Upper lobe of left lung (tissue), 4 donors: Measurements from ENCODE around the gene ARMH4.

Source experiments
- POLR2A ChIP-seq, 4 donors: fragments of 450-650 bp; IDR thresholded peaks; one replicate each; pipeline ENCODE4 v1.5.1; 2016 to 2017; ENCODE audit warnings: antibody characterized with exemption in 4 of 4, mild to moderate bottlenecking in 2 of 4
- TF ChIP-seq, protein P1 (sequence below), 6 experiments: fragments of 450-650 bp in 4 of 6; fragments of 200-600 bp in 2 of 6; sonication (generic) in 2 of 6; IDR thresholded peaks; one replicate each; pipeline ENCODE4 v1.5.1; 2016 to 2019; ENCODE audit warnings: antibody characterized with exemption in 6 of 6

GRCh38 chr14:58014778-58015177 is 137.2 kb downstream of the ARMH4 start:
- no peak for TF ChIP-seq POLR2A (IDR thresholded peaks at IDR 0.05)
- TF ChIP-seq, protein P1, sequence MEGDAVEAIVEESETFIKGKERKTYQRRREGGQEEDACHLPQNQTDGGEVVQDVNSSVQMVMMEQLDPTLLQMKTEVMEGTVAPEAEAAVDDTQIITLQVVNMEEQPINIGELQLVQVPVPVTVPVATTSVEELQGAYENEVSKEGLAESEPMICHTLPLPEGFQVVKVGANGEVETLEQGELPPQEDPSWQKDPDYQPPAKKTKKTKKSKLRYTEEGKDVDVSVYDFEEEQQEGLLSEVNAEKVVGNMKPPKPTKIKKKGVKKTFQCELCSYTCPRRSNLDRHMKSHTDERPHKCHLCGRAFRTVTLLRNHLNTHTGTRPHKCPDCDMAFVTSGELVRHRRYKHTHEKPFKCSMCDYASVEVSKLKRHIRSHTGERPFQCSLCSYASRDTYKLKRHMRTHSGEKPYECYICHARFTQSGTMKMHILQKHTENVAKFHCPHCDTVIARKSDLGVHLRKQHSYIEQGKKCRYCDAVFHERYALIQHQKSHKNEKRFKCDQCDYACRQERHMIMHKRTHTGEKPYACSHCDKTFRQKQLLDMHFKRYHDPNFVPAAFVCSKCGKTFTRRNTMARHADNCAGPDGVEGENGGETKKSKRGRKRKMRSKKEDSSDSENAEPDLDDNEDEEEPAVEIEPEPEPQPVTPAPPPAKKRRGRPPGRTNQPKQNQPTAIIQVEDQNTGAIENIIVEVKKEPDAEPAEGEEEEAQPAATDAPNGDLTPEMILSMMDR (IDR thresholded peaks at IDR 0.05): no peak
